DND-41 (cell line): ENCODE results near the gene TYW1B.
"Not testable (repeated sequence)": the region's sequence is repeated elsewhere in the genome, so short reads cannot be mapped to it uniquely, and the experiment has no call there.

Source experiments
- ATAC-seq: fragments of 200-7000 bp; cut with Tn5 transposase; 3 replicates; pipeline ENCODE4 v1.9.1; 2021; ENCODE audit warnings: low read depth; ENCODE audit not compliant: insufficient read depth
- DNase-seq: peaks from one replicate; pipeline ENCODE4 v3.0.0-alpha.2; 2020
- H2AFZ ChIP-seq: 2 replicates; pipeline ENCODE4 v1.6.0; 2012; ENCODE audit warnings: low read depth, low read length
- H3K27ac ChIP-seq: 2 replicates; pipeline ENCODE4 v1.5.1; 2012; ENCODE audit warnings: low read length, inconsistent platforms
- H3K27me3 ChIP-seq: fragments of 200-600 bp; sonication (generic); 2 replicates; pipeline ENCODE4 v1.6.0; 2012; ENCODE audit warnings: low read length, mild to moderate bottlenecking, inconsistent platforms; ENCODE audit not compliant: insufficient read depth, poor library complexity
- H3K36me3 ChIP-seq: 2 replicates; pipeline ENCODE4 v1.5.1; 2012; ENCODE audit warnings: low read length, inconsistent platforms; ENCODE audit not compliant: insufficient read depth
- H3K4me1 ChIP-seq: 2 replicates; pipeline ENCODE4 v1.5.1; 2012; ENCODE audit warnings: mild to moderate bottlenecking, low read length; ENCODE audit not compliant: insufficient read depth
- H3K4me2 ChIP-seq: 2 replicates; pipeline ENCODE4 v1.6.0; 2012; ENCODE audit warnings: mild to moderate bottlenecking, moderate library complexity, low read length, inconsistent platforms; ENCODE audit not compliant: insufficient read depth
- H3K4me3 ChIP-seq, 2 experiments: fragments of 200-600 bp in 1 of 2; shearing (Covaris generic) in 1 of 2; 2 replicates each; pipeline ENCODE4 v1.5.1; 2012 to 2016; ENCODE audit warnings: inconsistent platforms in 2 of 2, low read length in 2 of 2, mild to moderate bottlenecking in 2 of 2, low read depth in 1 of 2, moderate library complexity in 1 of 2
- H3K79me2 ChIP-seq: 2 replicates; pipeline ENCODE4 v1.6.0; 2012; ENCODE audit warnings: low read length, inconsistent platforms; ENCODE audit not compliant: insufficient read depth
- H3K9ac ChIP-seq: 2 replicates; pipeline ENCODE4 v1.6.0; 2012; ENCODE audit warnings: low read depth, mild to moderate bottlenecking, inconsistent platforms, low read length, moderate library complexity
- H3K9me3 ChIP-seq: 2 replicates; pipeline ENCODE4 v1.5.1; 2012; ENCODE audit warnings: low read length, moderate library complexity, mild to moderate bottlenecking, inconsistent platforms; ENCODE audit not compliant: insufficient read depth, severe bottlenecking
- H4K20me1 ChIP-seq: 2 replicates; pipeline ENCODE4 v1.6.0; 2012; ENCODE audit warnings: low read length; ENCODE audit not compliant: insufficient read depth
- EZH2 ChIP-seq: IDR thresholded peaks from 3 replicates; pipeline ENCODE4 v1.6.1; 2012; ENCODE audit warnings: borderline replicate concordance, low read depth, mild to moderate bottlenecking, moderate library complexity, low read length, inconsistent platforms; ENCODE audit not compliant: severe bottlenecking
- TF ChIP-seq, protein P1 (sequence below): IDR thresholded peaks from 2 replicates; pipeline ENCODE4 v1.5.1; 2012; ENCODE audit warnings: borderline replicate concordance, low read length, moderate library complexity, mild to moderate bottlenecking; ENCODE audit not compliant: poor library complexity, severe bottlenecking; ENCODE audit errors: extremely low read depth

TYW1B gene

DNA sequence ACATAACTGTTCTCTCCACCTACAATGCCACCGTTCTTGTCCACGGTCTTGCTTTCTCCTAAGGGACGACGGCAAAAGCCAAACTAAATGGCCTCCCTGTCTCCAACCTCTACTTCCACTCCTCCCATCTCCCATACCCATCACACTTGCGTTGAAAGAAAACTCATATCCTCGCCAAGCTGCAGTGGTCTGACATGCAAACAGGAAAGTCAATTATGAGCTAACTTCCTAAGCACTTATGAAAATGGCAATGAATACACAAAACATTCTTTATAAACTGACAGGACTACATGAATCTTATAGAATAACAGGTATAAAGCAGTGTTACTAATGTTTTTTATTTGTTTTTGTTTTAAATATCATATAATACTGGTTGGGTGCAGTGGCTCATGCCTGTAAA is 46.4 kb downstream of the TYW1B start:
- TF ChIP-seq, protein P1, sequence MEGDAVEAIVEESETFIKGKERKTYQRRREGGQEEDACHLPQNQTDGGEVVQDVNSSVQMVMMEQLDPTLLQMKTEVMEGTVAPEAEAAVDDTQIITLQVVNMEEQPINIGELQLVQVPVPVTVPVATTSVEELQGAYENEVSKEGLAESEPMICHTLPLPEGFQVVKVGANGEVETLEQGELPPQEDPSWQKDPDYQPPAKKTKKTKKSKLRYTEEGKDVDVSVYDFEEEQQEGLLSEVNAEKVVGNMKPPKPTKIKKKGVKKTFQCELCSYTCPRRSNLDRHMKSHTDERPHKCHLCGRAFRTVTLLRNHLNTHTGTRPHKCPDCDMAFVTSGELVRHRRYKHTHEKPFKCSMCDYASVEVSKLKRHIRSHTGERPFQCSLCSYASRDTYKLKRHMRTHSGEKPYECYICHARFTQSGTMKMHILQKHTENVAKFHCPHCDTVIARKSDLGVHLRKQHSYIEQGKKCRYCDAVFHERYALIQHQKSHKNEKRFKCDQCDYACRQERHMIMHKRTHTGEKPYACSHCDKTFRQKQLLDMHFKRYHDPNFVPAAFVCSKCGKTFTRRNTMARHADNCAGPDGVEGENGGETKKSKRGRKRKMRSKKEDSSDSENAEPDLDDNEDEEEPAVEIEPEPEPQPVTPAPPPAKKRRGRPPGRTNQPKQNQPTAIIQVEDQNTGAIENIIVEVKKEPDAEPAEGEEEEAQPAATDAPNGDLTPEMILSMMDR: no peak
- TF ChIP-seq EZH2: no peak
- no peak overlapping the region for H3K9ac ChIP-seq
- ATAC-seq: no peak

GRCh38 chr7:72781161-72781560 is 46.8 kb downstream of the TYW1B start:
- no peak for TF ChIP-seq EZH2
- TF ChIP-seq, protein P1: no peak

More for the DNA sequence above, 46.4 kb downstream of the TYW1B start:
- H3K27ac ChIP-seq: no peak overlapping the region
- H3K27me3 ChIP-seq: no peaks in the 10 kb centered on the region
- no peaks in the 10 kb centered on the region for H3K79me2 ChIP-seq
- H3K4me1 ChIP-seq: no peaks in the 10 kb centered on the region
- H4K20me1 ChIP-seq: no peaks in the 10 kb centered on the region
- H3K4me3 ChIP-seq: no peak overlapping the region
- DNase-seq: no peak
- no peak overlapping the region for H3K4me2 ChIP-seq
- H3K36me3 ChIP-seq: no peaks in the 10 kb centered on the region
- no peaks in the 10 kb centered on the region for H3K9me3 ChIP-seq
- H2AFZ ChIP-seq: no peak overlapping the region

GRCh38 chr7:72780289-72780894 is 47.6 kb downstream of the TYW1B start:
- H3K27me3 ChIP-seq, H4K20me1 ChIP-seq, H2AFZ ChIP-seq, H3K4me1 ChIP-seq, H3K36me3 ChIP-seq, H3K4me3 ChIP-seq, H3K9ac ChIP-seq, H3K9me3 ChIP-seq, H3K79me2 ChIP-seq, H3K27ac ChIP-seq, ATAC-seq, H3K4me2 ChIP-seq, DNase-seq: not testable (repeated sequence)

More at GRCh38 chr7:72781161-72781560, 46.8 kb downstream of the TYW1B start:
- Histone ChIP-seq H4K20me1 (no peaks in the 10 kb centered on the region), H3K9ac (no peak overlapping the region), H2AFZ (no peak overlapping the region), H3K27me3 (no peaks in the 10 kb centered on the region), H3K4me2 (no peak overlapping the region), H3K36me3 (peaks cover 2% of the 10 kb centered on the region; the same call in 1 of the 2 replicates), H3K9me3 (no peaks in the 10 kb centered on the region), H3K27ac (no peak overlapping the region), H3K79me2 (no peaks in the 10 kb centered on the region), H3K4me3 (no peak overlapping the region), H3K4me1 (no peaks in the 10 kb centered on the region)
- ATAC-seq: no peak
- DNase-seq: no peak

GRCh38 chr7:72777167-72777566 is 50.8 kb downstream of the TYW1B start:
- H3K4me2 ChIP-seq, H3K9me3 ChIP-seq, H2AFZ ChIP-seq, DNase-seq, H3K4me1 ChIP-seq, ATAC-seq, H3K79me2 ChIP-seq, H4K20me1 ChIP-seq, H3K4me3 ChIP-seq, H3K27ac ChIP-seq, H3K27me3 ChIP-seq, H3K9ac ChIP-seq: not testable (repeated sequence)
- peaks cover 10% of the 10 kb centered on the region; the same call in 1 of the 2 replicates for H3K36me3 ChIP-seq

- not testable (repeated sequence) for H3K4me1 ChIP-seq, DNase-seq, H3K4me3 ChIP-seq, H3K27ac ChIP-seq, H3K9me3 ChIP-seq, ATAC-seq, H3K4me2 ChIP-seq, H4K20me1 ChIP-seq, H3K27me3 ChIP-seq, H3K79me2 ChIP-seq, H3K9ac ChIP-seq, H2AFZ ChIP-seq
- H3K36me3 ChIP-seq: peaks cover 13% of the 10 kb centered on the region; the same call in 1 of the 2 replicates
Observed at GRCh38 chr7:72772627-72773026, 55.4 kb downstream of the TYW1B start.

DNA sequence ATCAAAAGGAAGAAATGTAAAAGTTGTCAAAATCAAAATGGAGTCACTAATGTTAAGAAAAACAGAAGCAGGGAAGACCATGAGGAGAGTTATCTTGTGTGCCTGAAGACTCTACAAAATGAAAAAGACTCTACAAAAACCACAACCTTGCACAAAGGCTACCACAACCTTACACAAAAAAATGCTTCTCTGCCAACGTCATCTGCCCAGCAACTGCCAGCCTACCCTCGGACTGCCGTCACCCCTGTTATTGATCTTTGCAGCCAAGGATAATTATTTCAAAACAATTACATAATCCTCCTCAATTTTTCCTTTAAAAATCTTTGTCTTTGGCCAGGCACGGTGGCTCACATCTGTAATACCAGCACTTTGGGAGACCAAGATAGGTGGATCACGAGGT is 61.0 kb downstream of the TYW1B start:
- not testable (repeated sequence) for H3K9me3 ChIP-seq, H2AFZ ChIP-seq, H3K4me1 ChIP-seq, H3K79me2 ChIP-seq, H4K20me1 ChIP-seq, ATAC-seq, DNase-seq, H3K36me3 ChIP-seq, H3K9ac ChIP-seq, H3K27me3 ChIP-seq, H3K4me3 ChIP-seq, H3K27ac ChIP-seq, H3K4me2 ChIP-seq
